T-helper 1 cell treated with Interleukin-12 subunit alpha and Interleukin-12 subunit beta and Interleukin-4 antibody, amounts not matched to agents 30 μg/mL and 1 μg/mL, for 36 hours (primary cell): ENCODE measurements around the gene PLEKHH2.
"Not testable (repeated sequence)": the region's sequence is repeated elsewhere in the genome, so short reads cannot be mapped to it uniquely, and the experiment has no call there.

Experiments
- H3K27ac Mint-ChIP-seq: one replicate; pipeline ENCODE4 v1.8.0; 2021; ENCODE audit warnings: mild to moderate bottlenecking, mixed read lengths
- H3K27me3 Mint-ChIP-seq: one replicate; pipeline ENCODE4 v1.8.0; 2021; ENCODE audit warnings: low read depth, mixed read lengths
- H3K36me3 Mint-ChIP-seq: one replicate; pipeline ENCODE4 v1.8.0; 2021; ENCODE audit warnings: low read depth, mixed read lengths
- H3K4me1 Mint-ChIP-seq: one replicate; pipeline ENCODE4 v1.8.0; 2021; ENCODE audit warnings: low read depth, mixed read lengths
- H3K4me3 Mint-ChIP-seq: one replicate; pipeline ENCODE4 v1.8.0; 2021; ENCODE audit warnings: mild to moderate bottlenecking, moderate library complexity, mixed read lengths
- H3K9me3 Mint-ChIP-seq: one replicate; pipeline ENCODE4 v1.8.0; 2021; ENCODE audit warnings: mixed read lengths

PLEKHH2 gene

DNA sequence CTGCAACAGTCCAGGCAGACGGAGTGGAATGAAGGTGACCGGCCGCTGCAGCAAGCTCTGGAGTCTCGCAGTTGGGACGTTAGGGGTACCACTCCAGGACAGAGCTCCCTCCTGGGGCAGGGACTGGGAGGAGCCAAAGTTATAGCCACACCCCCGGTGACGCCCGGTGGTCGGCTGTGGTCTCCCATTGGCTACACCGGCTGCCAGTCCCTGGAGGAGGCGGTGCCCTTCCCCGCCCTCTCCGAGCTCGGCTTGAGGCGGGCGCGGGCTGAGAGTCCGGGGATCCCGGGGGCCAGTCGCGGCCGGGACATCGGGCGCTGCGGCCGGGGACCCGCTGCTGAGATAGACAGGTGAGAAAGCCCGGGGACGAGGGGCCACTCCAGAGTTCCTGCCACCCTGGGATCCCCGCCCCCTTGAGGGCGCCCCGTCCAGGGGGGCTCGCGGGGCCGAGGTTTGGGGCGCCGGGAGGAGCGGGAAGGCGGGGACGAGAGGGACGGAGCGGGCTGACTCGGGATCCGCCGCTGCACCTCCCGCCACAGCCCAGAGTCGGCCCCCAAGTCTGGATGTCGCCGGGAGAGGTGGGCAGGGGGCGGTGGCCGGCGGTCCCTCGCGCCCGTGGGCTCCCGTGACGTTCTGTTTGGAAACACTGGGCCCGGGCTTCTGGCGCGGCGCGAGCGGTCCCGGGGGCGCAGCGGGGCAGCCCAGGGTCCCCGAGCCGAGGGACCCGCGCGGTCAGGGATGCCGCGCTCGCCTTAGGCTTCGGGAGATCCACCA is at the start of gene PLEKHH2:
Gene PLEKHH2 (plus strand): TSS at position 231 of the 774 bp plus-strand sequence. CDS start 7,414 bp downstream, outside the sequence.
- H3K4me3 Mint-ChIP-seq = peak within 1 kb of the TSS; percentile 95

DNA sequence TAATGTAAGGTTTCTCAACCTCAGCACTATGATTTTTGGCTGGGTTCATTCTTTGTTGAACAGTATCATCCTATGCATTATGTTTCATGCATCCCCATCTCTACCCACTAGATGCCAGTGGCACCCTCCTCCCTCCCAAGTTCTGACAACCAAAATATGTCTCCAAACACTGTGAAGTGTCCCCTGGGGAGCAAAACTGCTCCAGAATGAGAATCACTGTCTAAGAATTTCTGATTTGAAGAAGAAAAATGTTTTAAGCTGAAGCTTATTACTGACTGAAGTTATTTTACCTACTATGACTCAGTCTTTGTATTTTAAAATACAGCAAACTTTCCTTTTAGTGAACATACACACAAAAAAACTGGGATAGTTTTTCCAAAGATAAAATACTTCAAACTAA is 44.6 kb upstream of the PLEKHH2 start:
- H3K27ac Mint-ChIP-seq = no peak overlapping the region
- no peak overlapping the region for H3K4me3 Mint-ChIP-seq
- peaks cover 13% of the 10 kb centered on the region for H3K36me3 Mint-ChIP-seq

More for the DNA sequence above, at the start of gene PLEKHH2:
- peaks cover 5% of the 10 kb centered on the region for H3K9me3 Mint-ChIP-seq
- H3K4me1 Mint-ChIP-seq = peaks cover 11% of the 10 kb centered on the region
- no peaks in the 10 kb centered on the region for H3K36me3 Mint-ChIP-seq
- peaks cover 50% of the 10 kb centered on the region for H3K27me3 Mint-ChIP-seq
- H3K27ac Mint-ChIP-seq = peak within 1 kb of the TSS; percentile 29

DNA sequence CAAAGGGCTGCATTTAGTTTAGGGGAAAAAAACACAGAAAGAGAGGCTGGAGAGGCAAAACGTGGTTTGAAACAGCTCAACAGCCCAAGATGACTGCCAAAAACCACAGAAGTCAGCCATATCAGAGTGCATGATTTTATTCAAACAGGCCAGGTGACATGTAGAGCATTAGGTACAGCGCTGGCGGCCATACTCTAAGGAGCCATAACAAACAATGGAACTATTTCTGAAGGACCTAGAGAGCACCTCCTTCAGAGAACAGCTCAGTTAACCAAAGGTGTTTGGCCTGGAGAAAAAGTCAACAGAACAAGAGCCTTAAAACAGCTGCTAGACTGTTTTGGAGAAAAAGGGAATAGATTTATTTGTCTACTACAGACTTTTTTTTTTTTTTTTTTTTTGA is 43.8 kb upstream of the PLEKHH2 start:
- H3K9me3 Mint-ChIP-seq = no peaks in the 10 kb centered on the region
- no peak overlapping the region for H3K4me3 Mint-ChIP-seq
- H3K27me3 Mint-ChIP-seq = no peaks in the 10 kb centered on the region
- peaks cover 10% of the 10 kb centered on the region for H3K36me3 Mint-ChIP-seq
- H3K4me1 Mint-ChIP-seq = peaks cover 19% of the 10 kb centered on the region
- no peak overlapping the region for H3K27ac Mint-ChIP-seq

More for the DNA sequence above, 44.6 kb upstream of the PLEKHH2 start:
- H3K4me1 Mint-ChIP-seq = peaks cover 15% of the 10 kb centered on the region
- no peaks in the 10 kb centered on the region for H3K27me3 Mint-ChIP-seq
- no peaks in the 10 kb centered on the region for H3K9me3 Mint-ChIP-seq

DNA sequence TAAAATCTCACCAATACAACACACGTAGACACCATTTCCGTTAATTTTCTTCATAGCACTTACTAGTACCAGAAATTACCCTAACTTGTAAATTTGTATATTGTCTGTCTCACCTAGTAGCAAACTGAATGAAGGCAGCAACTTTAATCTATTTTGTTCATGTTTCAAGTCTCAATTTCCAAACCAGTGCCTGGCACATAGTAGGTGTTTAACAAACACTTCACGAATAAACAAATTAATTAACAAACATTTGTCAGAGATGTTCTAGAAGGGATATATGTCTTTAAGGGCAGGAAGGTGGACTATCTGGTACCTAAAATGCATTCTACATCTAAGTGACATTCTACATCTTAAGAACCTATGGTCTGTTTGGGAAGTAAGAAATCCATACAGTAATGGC is 42.2 kb upstream of the PLEKHH2 start:
- Mint-ChIP-seq H3K4me1 (peaks cover 19% of the 10 kb centered on the region), H3K27ac (peak overlapping the region; percentile 95), H3K27me3 (no peaks in the 10 kb centered on the region), H3K9me3 (no peaks in the 10 kb centered on the region), H3K4me3 (peak overlapping the region; percentile 91), H3K36me3 (peaks cover 7% of the 10 kb centered on the region)

DNA sequence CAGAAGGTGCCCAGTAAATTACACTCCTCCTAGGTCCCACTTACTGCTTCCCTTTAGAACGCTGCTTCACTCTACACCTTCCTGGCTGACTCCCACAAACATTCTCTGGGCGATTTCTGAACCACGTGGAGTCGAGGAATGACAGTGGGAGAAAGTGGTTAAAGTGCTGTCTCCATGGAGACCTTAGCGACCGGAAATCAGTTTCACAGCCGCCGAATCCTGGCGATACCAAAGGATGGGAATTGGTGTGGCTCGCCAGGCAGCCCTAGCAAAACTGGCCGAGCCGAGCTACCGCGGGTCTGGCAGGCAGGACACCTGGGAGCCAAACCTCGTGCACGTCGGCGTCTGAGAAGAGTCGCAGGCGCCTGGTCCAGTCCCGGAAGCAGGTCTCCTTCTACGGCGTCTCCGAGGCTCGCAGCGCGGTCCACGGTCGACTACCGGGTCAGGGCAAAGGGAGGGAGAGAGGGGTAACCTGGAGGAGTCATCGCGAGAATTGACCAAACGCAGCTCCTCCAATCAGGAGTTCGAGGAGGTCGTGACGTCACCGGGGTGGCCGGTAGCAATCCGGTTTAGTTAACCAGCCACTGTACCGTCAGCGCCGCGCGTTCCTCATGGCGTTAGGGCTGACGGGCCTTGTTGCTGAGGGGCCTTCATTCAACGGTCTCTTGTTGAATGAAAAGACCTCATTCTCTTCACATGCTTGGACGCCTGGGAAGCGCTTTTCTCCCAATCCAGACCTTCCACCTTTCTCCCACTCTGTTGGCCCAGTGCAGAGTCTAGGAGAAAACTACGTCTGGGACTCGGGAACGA is 41.3 kb upstream of the PLEKHH2 start, which contains the start of gene THADA:
Gene THADA (minus strand): TSS at position 436 of the 810 bp plus-strand sequence. CDS start 3,646 bp downstream, outside the sequence.
- H3K36me3 Mint-ChIP-seq = peaks cover 7% of the 10 kb centered on the region
- peaks cover 19% of the 10 kb centered on the region for H3K4me1 Mint-ChIP-seq
- peak within 1 kb of the TSS; percentile 91 for H3K4me3 Mint-ChIP-seq
- no peaks in the 10 kb centered on the region for H3K9me3 Mint-ChIP-seq
- H3K27me3 Mint-ChIP-seq = no peaks in the 10 kb centered on the region
- H3K27ac Mint-ChIP-seq = peak within 1 kb of the TSS; percentile 95

DNA sequence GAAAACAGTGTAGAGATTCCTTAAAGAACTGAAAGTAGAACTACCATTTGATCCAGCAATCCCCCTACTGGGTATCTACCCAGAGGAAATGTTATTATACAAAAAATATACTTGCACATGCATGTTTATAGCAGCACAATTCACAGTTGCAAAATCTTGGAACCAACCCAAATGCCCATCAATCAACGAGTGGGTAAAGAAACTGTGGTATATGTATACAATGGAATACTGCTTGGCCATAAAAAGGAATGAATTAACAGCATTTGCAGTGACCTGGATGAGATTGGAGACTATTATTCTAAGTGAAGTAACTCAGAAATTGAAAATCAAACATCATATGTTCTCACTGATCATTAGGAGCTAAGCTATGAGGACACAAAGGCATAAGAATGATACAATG is 36.5 kb upstream of the PLEKHH2 start:
- not testable (repeated sequence) for H3K36me3 Mint-ChIP-seq, H3K27ac Mint-ChIP-seq, H3K9me3 Mint-ChIP-seq, H3K27me3 Mint-ChIP-seq, H3K4me3 Mint-ChIP-seq
- peaks cover 21% of the 10 kb centered on the region for H3K4me1 Mint-ChIP-seq

DNA sequence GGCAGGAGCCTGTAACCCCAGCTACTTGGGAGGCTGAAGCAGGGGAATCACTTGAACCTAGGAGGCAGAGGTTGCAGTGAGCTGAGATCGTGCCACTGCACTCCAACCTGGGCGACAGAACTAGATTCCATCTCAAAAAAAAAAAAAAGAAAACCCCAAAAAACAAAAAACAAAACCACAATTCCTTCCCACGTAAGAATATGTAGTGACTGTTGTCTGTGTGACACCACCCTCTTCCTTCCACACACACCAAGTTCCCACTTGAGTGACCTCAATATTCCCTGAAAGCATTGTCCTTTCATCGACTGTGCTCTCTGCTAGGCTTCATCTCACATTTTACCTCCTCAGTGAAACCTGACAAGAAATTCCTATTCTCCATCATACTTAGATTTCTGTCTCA is 32.4 kb upstream of the PLEKHH2 start:
- Mint-ChIP-seq H3K27ac (peak overlapping the region; percentile 17), H3K27me3 (no peaks in the 10 kb centered on the region), H3K4me3 (peak overlapping the region; percentile 32), H3K36me3 (no peaks in the 10 kb centered on the region), H3K4me1 (peaks cover 14% of the 10 kb centered on the region), H3K9me3 (no peaks in the 10 kb centered on the region)

DNA sequence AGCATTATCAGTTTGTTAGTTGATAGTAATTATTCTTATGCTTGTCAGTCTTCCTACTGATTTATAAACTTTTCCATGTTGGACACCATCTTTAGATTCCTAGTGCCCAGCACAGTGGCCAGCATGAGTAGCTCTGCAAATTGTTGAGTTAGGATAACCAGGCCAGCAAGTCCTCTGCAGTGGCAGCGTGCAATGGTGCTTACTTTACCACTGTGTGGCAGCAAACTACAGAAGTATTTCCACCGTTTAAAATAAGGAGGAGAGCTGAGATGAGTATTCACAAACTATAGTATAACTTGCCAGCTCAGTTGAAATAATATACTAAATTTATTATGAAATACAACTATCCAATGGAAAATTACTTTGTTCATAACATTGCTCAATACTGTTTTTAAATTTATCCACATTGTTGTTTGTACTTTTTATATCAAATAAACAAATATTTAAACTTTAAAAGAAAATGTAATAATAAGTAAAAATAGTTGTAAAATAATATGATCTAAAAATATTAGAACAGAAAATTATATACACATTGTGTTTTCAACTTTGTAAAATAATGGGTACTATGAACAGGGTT is 31.9 kb upstream of the PLEKHH2 start:
- peak overlapping the region; percentile 26 for H3K27ac Mint-ChIP-seq
- no peaks in the 10 kb centered on the region for H3K27me3 Mint-ChIP-seq
- H3K4me1 Mint-ChIP-seq = peaks cover 14% of the 10 kb centered on the region
- H3K36me3 Mint-ChIP-seq = no peaks in the 10 kb centered on the region
- H3K9me3 Mint-ChIP-seq = no peaks in the 10 kb centered on the region
- H3K4me3 Mint-ChIP-seq = peak overlapping the region; percentile 32

DNA sequence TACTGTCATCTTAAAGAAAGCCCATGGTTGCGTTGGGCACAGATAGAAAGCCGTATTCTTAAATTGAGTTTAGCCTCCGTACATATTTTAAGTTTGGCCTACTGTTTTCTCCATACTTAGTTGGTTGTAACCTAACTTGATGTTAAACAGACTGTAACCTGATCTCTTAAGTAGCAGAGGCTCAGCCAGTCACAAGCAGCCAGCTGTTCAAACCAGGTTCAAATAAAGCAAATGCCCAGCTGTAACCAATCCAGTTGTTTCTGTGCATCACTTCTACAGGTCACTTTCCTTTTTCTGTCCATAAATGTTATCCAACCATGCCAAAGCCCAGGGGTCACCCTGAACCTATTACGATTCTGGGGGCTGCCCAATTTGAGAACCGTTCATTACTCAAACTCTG is 31.2 kb upstream of the PLEKHH2 start:
- no peak overlapping the region for H3K4me3 Mint-ChIP-seq
- H3K4me1 Mint-ChIP-seq = peaks cover 14% of the 10 kb centered on the region
- no peaks in the 10 kb centered on the region for H3K27me3 Mint-ChIP-seq
- H3K36me3 Mint-ChIP-seq = no peaks in the 10 kb centered on the region
- no peak overlapping the region for H3K27ac Mint-ChIP-seq
- no peaks in the 10 kb centered on the region for H3K9me3 Mint-ChIP-seq

DNA sequence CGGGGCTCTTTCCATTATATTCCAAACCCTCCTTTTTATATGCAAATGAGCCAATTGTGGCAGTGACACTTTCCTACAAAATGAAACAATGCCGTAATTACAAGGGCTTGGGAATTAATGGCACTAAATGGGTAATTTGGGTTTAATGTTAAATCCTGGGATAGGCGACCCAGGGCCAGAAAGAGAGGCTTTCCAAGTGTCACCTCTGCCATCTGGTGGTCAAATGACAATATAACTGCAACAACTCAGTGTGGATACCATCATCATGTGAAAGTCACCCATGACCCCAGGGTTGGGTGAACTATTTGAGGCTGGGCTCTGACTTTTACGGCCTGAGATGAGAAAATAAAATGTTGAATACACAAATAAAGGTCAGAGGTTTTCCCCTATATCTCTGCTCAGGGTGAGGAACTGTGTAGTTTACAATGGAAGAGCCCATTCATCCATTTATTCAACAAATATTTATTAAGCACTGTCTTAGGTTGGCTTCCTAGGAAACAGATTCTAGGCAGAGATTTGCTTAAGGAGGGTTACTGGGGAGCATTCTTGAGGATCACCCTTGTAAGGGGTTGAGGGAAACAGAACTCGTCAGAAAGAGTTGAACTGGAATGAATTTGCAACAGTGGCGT is 27.7 kb upstream of the PLEKHH2 start:
- Mint-ChIP-seq H3K4me1 (peaks cover 11% of the 10 kb centered on the region), H3K27me3 (peaks cover 4% of the 10 kb centered on the region), H3K36me3 (no peaks in the 10 kb centered on the region), H3K9me3 (no peaks in the 10 kb centered on the region), H3K27ac (no peak overlapping the region), H3K4me3 (no peak overlapping the region)

DNA sequence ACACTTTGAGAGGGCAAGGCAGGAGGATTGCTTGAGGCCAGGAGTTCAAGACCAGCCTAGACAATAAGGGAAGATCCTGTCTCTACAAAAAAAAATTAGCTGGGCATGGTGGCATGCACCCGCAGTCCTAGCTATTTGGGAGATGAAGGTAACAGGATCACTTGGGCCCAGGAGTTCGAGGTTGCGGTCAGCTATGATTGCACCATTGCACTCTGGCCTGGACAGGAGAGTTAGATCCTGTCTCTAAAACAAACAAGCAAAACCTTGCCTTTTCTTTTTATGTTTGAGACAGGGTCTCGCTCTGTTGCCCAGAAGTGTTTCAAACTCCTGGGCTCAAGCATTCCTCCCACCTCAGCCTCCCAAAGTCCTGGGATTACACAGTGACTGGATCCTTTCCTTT is 26.7 kb upstream of the PLEKHH2 start:
- Mint-ChIP-seq H3K4me3 (no peak overlapping the region), H3K27ac (no peak overlapping the region), H3K27me3 (peaks cover 4% of the 10 kb centered on the region), H3K4me1 (peaks cover 5% of the 10 kb centered on the region), H3K9me3 (no peaks in the 10 kb centered on the region), H3K36me3 (no peaks in the 10 kb centered on the region)

DNA sequence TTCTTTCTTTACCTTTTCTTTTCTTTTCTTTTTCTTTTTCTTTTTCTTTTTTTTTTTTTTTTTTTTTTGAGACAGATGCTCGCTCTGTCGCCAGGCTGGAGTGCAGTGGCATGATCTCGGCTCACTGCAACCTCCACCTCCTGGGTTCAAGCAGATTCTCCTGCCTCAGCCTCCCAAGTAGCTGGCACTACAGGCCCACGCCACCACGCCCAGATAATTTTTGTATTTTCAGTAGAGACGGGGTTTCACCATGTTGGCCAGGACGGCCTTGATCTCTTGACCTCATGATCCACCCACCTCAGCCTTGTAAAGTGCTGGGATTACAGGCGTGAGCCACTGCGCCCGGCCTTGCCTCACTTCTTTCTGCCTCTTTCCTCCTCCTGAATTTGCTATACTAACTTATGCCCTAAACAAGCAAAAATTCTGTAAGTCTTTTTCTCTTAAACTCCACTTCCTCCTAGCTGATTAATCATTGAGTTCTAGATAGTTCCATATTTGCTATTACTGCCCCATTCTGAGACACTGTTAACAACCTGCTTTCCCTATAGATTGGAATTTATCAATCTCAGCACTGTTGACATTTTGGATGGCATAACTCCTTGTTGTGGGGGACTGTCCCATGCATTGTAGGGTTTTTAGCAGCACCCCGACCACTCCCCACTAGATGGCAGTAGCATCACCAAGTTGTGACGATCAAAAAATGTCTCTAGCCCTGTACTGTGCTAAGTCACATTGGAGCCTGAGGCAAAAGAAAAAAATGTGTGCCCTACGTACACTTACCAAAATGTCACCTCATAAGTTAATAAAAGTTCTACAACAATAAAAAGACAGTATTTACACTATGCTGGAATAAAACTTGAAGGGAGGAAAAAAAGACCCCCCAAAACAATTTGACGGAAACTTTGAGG is 24.8 kb upstream of the PLEKHH2 start:
- Mint-ChIP-seq H3K27ac (no peak overlapping the region), H3K4me1 (peaks cover 5% of the 10 kb centered on the region)

DNA sequence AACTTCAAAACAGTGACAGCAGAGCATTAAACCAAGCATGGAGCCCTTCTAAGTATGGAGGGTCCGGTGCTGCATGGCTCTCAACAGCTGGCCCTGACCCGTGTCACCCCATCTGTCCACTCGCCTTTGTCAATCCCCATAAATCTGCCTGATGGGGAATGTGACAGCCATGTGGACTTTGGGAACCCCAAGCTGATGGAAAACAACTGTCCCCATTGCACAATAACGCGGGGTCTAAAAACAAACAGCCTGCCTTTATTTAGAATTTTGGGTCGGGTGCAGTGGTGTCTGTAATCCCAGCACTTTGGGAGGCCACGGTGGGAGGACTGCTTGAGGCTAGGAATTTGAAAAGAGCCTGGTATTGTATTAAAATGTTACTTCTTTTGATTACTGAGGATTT is 24.1 kb upstream of the PLEKHH2 start:
- Mint-ChIP-seq H3K4me1 (peaks cover 5% of the 10 kb centered on the region), H3K9me3 (no peaks in the 10 kb centered on the region), H3K27me3 (peaks cover 10% of the 10 kb centered on the region), H3K36me3 (no peaks in the 10 kb centered on the region), H3K4me3 (no peak overlapping the region), H3K27ac (no peak overlapping the region)

More for the DNA sequence above, 24.8 kb upstream of the PLEKHH2 start:
- Mint-ChIP-seq H3K27me3 (peaks cover 8% of the 10 kb centered on the region), H3K9me3 (no peaks in the 10 kb centered on the region), H3K4me3 (no peak overlapping the region), H3K36me3 (no peaks in the 10 kb centered on the region)
